ENCODE measurements around the gene ZBTB46.
A peak's percentile ranks its signal among the peaks of the same experiment; 100 is the strongest.
"Not testable (repeated sequence)": the region's sequence is repeated elsewhere in the genome, so short reads cannot be mapped to it uniquely, and the experiment has no call there.

The ZBTB46 gene, protein sequence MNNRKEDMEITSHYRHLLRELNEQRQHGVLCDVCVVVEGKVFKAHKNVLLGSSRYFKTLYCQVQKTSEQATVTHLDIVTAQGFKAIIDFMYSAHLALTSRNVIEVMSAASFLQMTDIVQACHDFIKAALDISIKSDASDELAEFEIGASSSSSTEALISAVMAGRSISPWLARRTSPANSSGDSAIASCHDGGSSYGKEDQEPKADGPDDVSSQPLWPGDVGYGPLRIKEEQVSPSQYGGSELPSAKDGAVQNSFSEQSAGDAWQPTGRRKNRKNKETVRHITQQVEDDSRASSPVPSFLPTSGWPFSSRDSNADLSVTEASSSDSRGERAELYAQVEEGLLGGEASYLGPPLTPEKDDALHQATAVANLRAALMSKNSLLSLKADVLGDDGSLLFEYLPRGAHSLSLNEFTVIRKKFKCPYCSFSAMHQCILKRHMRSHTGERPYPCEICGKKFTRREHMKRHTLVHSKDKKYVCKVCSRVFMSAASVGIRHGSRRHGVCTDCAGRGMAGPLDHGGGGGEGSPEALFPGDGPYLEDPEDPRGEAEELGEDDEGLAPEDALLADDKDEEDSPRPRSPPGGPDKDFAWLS

DNA sequence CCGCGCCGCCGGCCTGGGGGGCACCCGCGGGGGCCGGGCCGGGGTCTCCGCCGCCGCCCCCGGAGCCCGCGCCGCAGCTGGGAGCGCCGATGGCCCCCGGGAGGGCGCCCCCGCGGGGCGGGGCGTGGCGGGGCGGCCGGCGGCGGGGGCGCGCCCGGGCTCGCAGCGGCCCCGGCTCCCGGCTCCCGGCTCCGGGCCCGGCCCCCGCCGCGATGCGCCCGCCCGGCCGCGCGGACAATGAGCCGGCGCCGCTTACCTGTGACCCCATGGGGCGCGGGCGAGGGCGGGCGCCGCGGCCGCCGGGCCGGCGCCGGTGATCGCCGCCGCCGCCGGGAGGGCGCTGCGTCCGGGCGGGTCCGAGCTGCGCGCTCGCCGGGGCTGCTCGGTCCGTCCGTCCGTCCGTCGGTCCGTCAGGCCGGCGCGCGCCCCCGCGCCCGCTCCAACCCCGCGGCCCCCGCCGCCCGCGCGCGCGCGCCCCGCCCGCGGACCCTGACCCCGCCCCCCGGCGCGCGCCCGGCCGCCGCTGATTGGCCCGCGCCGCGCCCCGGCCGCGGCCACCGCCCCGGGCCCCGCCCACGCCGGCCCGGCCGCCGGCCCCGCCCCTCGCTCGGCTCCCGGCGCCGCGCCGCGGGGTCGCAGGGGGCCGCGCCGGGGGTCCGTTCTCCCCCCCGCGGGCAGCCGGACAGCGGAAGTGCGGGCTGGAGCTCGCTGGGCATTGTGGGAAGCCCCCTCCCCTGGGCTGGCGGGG lies at the start of gene ZBTB46:
Gene ZBTB46, minus strand, starts transcription at position 424 of the 748 bp plus-strand sequence. CDS start 40,507 bp downstream, outside the sequence.
- DNase-seq (ENCODE audit: low spot score), result peak; percentile 68

DNA sequence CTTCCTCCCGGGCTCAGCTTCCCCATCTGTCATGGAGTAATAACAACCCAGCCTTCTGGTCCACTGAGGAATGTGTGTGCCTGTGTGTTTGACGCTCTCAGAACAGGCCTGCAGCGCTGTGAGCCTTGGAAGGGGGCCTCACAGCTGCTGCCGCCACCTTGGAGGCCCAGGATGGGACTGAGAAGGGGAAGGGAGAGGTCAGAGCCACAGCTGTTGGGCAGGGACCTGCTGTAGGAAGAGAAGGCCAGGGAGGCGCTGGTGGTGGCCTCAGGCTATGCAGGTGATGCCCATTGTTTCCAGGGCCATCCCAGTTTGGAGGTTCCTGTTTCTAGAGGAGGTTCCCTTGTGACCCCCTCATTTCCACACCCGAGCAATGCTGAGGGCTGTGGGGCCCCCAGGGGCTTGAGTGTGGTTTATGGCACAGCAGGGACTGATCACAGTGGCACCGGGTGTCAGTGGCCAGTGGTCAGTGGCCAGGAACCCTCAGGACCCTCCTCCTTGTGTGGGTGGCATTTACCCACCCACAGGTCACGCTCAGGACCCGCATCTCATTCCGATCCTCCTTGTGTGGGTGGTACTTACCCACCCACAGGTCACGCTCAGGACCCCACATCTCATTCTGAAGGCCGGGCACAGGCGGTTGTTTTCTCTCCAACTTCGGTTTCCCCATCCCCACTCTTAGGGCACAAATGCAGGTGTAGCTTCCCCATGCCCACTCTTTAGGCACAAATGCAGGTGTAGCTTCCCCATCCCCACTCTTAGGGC lies 48.0 kb upstream of the ZBTB46 start:
- DNase-seq (ENCODE audit: low spot score), result no peak

DNA sequence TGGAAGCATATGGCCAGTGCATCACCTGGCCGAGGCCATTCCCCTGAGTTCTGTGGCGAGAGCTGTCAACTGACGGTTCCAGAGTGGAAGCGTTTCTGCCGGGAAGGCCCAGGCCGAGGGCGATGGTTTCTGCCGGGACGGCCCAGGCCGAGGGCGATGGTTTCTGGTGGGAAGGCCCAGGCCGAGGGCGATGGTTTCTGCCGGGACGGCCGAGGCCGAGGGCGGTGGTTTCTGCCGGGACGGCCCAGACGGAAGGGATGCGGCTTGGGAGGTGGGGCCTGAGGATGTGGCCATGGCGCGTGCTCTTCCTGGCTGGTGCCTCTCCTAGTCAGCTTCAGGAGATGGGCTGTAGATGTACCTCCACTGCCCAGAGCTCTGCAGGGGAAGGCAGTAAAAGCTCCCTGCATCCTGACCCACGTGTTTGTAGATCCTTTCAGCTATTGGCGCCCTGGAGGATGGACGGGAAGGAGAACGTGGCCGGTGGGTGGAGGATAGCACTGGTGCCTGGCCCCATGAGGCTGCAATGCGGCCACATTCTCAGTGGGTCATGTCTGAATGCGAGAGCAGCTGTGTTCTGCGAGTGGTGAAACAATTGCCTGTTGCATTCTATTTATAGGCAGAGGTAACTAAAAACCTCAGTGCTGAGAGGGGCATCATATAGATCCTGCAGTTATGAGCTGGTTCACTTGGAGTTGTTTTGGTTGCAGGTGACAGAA lies 46.8 kb upstream of the ZBTB46 start:
- DNase-seq (ENCODE audit: low spot score), result no peak

DNA sequence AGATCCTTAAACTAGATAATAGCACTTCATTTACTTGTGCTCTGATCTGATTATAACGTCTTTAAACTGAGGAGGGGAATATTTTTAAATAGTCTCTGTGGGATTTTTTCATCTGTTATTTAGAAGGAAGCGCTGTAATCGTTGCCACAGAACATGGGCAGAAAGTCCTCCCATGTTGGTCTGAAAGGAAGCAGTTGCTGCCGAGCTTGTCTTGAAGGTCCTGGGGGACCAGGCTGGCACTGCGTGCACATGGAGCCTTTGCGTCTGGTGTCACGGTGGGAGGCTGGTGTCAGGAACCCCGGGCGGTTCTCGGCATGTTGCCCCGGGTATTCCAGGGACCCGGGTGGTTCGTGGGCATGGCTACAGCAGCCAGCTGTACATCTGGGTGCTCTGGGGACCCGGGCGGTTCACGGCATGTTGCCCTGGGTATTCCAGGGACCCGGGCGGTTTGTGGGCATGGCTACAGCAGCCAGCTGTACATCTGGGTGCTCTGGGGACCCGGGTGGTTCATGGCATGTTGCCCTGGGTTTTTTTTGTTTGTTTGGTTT lies 45.5 kb upstream of the ZBTB46 start:
- no peak for DNase-seq (ENCODE audit: low spot score)

DNA sequence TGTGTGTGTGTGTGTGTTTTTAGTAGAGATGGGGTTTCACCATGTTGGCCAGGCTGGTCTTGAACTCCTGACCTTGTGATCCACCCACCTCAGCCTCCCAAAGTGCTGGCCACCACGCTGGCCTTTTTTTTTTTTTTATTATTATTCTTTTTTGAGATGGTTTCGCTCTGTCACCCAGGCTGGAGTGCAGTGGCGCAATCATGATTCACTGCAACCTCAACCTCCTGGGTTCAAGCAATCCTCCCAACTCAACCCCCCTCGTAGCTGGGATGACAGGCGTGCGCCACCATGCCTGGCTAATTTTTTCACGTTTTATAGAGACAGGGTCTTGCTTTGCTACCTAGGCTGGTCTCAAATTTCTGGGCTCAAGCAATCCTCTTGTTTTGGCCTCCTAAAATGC lies 43.2 kb upstream of the ZBTB46 start:
- DNase-seq (ENCODE audit: low spot score), result not testable (repeated sequence)

DNA sequence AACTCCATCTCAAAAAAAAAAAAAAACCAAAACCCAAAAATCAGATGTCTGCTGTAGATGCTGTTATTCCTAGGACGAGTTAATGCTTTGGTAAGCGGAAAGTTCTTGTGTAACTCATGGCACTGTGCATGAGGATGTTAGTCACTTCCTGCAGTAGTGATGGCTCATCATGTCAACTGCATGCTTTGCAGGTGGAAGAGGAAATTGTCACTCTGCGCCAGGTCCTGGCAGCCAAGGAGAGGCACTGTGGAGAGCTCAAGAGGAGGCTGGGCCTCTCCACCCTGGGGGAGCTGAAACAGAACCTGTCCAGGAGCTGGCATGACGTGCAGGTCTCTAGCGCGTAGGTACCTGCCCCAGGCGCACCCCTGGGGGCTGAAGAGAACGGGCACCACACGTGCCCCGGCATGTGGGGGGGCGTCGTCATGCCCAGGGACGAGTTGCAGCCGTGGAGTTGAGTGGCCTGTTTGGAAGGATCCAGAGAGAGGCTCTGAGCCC lies 42.5 kb upstream of the ZBTB46 start:
- peak; percentile 99 for DNase-seq (ENCODE audit: low spot score)

DNA sequence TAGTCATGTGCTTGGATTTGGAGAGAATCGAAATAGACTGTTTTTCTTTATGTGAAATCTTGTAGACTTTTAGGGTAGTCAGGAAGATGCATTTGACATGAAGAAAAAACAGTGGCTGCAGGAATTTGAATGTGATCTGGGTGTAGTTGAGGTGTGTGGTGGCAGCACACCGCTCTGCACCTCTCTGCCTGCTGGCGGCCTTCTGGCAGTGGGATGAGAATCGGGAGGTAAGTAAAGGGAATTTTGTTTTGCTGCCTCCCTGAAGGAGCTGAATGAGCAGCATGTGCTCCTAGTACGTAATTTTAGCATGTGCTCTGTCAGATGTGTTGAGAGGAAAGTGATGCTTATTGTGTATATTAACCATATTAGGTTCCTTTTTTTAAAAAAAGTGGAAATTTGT lies 37.2 kb upstream of the ZBTB46 start:
- DNase-seq (ENCODE audit: low spot score), result no peak

DNA sequence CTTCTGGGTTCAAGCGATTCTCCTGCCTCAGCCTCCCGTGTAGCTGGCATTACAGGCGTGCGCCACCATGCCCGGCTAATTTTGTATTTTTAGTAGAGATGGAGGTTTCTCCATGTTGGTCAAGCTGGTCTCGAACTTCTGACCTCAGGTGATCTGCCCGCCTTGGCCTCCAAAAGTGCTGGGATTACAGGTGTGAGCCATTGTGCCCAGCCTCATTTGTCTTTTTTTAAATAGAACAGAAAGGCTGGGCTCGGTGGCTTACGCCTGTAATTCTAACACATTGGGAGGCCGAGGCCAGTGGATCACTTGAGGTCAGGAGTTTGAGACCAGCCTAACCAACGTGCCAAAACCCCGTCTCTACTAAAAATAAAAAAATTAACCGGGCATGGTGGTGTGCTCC lies 36.0 kb upstream of the ZBTB46 start:
- DNase-seq (ENCODE audit: low spot score), result not testable (repeated sequence)

DNA sequence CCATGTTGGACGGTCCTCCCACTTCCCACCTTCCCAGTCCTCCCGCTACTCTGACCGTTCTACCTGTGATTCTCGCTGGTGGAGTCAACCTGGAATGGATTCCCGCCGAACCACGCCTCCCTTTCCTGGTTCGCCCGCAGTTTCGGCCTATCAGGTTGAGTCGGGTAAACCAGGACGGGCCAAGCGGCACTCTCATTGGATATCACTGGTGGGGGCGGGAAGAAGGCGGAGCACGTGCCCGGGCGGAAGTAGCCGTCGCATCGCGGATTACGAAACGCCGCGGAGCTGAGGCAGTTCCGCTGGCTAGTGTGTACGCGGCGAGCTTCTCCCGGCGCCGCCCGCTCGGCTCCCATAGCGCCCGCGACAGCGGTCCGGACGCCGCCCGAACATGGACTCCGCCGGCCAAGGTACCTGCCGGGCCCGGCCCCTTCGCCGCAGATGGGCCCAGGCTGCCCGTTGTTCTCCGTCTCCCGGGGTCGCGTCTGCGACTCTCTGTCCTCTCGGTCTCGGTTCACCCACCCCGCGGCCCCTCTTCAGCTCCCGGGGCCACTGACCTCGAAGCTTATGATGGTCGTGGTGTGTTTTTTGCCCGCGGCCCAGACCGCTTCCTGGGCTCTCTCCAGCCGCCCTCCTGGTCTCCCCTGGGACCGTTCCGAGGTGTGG lies 34.0 kb upstream of the ZBTB46 start, which contains the start of gene TPD52L2:
Gene TPD52L2, plus strand, starts transcription at position 293 of the 663 bp plus-strand sequence. Its CDS starts 96 bp downstream, at position 389.
- DNase-seq (ENCODE audit: low spot score), result peak; percentile 100

DNA sequence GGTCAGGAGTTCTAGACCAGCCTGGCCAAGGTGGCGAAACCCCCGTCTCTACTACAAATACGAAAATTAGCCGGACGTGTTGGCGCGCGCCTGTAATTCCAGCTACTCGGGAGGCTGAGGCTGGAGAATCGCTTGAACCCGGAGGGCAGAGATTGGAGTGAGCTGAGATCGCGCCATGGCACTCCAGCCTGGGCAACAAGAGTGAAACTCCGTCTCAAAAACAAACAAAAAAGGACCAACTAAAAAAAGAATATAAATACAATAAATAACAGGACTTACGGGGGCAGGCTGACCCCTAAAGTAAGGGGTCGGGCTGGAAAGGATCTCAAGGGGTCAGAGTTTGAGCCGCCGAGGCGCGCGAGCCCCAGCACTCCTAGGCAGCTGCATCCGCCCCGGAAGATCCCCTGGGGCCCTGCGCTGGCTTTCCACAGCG lies 33.5 kb upstream of the ZBTB46 start:
- DNase-seq (ENCODE audit: low spot score), result no peak

DNA sequence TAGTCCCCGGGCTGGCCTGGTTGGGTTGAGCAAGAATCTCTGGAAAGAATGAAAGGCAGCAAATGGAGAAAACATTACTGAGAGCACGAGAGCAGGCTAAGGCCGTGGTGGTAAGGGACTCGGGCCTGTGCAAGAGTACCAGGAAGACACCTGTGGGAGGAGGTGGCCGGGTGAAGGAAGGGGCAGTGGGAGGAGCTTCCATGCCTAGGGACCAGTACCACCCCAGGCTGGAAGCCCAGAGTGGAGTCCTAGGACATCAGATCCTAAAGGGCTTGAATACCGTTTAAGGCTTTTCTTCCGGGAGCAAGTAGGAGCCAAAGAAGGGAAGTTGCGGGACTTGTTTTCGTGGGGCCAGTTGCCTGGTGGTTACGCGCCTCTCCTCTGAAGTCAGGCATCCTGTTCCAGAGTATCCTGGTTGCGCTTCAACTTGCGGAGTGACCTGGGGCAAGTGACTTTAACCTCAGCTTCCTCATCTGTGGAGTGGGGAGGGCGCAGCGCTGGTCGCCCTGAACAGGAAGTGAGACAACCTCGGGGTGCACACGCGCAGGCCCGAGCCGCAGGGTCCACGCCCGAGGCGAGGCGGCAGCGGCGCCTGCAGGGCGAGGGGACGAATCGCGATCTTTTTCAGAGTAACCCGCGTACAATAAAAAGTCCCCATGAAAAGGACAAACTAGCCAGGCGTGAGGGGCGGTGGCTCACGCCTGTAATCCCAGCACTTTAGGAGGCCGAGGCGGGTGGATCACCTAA lies 32.9 kb upstream of the ZBTB46 start:
- DNase-seq (ENCODE audit: low spot score), result peak; percentile 94

DNA sequence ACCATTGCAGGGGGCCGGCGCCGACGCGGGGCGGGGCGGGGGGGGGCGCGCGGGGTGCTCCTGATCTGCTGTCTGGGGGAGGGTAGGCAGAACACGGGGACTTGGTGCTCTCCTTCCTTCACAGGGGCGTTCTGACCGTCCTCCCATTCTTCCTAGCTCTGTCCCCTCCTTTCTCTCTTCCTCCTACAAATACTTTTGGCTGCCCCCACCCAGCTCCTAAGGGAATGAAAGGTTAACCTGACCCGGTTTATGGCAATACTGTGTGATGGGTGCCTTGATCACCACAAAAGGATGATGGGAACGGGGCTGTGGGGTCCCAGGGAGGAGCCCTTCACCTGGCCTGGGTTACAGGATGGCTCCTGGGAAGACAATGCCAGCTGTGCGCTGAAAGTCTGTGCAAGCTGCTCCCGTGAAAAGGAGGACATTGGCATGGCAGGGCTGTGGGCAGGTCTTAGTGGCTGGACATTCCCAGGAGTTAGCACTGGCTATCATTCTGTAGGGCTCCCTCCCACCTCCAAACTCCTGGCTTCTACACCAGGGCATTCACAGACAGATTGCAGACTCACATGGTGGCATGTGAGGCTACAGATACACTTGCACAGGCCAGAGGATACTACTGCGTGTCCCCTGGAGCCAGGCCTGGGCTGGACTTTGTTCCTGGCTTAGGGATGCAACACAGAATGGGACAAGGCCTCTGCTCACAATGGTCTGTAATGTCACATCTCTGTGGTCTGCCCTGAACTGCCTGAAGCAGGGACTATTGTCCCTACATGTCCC lies 32.1 kb upstream of the ZBTB46 start:
- no peak for DNase-seq (ENCODE audit: low spot score)

DNA sequence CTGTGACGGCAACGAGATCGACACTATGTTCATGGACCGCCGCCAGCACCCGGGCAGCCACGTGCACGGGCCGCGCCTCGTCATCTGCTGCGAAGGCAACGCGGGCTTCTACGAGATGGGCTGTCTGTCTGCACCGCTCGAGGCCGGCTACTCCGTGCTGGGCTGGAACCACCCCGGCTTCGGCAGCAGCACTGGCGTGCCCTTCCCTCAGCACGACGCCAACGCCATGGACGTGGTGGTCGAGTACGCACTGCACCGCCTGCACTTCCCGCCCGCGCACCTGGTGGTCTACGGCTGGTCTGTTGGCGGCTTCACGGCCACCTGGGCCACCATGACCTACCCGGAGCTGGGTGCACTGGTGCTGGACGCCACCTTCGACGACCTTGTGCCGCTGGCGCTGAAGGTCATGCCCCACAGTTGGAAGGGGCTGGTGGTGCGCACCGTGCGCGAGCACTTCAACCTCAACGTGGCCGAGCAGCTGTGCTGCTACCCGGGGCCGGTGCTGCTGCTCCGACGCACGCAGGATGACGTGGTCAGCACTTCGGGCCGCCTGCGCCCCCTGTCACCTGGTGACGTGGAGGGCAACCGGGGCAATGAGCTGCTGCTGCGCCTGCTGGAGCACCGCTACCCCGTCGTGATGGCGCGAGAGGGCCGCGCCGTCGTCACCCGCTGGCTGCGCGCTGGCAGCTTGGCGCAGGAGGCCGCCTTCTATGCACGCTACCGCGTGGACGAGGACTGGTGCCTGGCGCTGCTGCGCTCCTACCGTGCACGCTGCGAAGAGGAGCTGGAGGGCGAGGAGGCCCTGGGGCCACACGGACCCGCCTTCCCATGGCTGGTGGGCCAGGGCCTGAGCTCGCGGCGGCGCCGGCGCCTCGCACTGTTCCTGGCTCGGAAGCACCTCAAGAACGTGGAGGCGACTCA lies 31.2 kb upstream of the ZBTB46 start:
- no peak for DNase-seq (ENCODE audit: low spot score)

DNA sequence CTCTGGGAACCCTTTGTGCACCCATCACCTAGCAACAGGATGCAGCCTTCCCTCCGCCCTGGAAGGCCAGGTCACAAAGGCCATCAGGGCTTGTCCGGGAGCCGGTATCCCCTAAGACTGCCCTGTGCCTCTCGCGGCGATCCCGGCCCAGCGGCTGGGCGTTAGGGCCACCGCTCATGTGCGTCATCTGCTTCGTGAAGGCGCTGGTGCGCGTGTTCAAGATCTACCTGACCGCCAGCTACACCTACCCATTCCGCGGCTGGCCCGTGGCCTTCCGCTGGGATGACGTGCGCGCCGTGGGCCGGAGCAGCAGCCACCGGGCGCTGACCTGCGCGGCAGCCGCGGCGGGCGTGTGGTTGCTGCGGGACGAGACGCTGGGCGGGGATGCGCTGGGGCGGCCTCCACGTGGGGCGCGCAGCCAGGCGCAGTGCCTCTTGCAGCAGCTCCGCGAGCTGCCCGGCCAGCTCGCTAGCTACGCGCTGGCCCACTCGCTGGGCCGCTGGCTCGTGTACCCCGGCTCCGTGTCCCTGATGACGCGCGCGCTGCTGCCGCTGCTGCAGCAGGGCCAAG lies 30.4 kb upstream of the ZBTB46 start, which contains the start of gene ABHD16B:
Gene ABHD16B, plus strand, starts transcription at position 134 of the 570 bp plus-strand sequence. Its CDS starts 43 bp downstream, at position 177.
- DNase-seq (ENCODE audit: low spot score), result no peak

DNA sequence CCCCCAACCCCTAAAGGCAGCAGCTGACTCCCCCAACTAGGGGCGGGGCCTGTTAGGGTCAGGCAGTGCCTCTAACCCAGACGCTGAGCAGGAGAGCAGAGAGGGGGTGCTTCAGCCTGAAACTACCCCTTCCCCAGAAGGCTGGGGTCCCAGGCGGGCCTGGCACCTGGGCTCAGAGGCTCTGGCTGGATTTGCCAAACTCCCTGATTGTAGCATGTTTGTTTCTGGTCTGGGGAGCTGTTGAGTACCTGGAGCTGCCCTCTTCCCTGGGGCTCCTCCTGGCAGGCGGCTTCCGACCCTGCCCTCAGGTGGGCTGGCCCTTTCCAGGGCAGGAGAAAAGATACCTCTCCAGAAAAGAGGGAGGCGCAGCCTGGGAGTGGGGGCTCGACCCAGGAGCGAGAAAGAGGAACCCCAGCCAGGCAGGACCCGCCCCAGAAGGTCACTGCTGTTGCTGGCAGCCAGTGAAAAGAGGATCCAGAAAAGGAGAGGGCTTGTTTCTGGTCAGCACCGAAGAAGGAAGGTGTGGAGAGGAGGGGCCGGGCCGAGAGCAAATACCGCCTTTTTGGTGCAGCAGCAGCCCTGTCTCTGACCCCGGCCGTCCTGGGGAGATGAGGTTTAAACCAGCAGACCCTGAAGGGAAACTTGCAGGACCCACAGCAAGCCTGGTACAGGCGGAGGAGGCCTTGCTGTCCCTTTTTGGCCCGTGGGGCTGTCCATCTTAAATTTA lies 29.4 kb upstream of the ZBTB46 start:
- no peak for DNase-seq (ENCODE audit: low spot score)

DNA sequence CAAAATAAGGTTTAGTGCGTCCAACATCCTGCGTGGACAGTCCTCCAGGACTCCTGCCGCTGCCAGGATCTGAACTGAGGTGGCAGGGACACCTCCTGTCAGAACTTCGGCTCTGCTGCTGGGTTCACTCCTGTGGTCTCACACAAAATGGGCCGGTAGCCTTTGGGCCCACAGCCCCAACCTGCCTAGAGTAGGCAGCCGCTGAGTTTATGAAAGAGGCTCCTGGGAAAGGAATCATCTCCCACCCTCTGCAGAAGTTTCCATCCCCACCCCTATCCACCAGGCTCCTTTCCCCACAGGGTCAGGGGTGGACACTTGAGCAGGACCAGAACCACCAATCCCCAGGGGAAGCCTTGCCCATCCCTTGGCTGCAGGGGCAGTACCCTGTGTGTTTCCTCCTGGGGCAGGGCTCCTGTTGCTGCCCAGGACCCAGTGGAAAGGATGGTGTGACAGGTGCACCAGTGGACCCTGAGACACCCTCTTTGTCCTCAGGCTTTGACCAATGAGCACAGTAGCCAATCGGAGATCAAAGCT lies 28.2 kb upstream of the ZBTB46 start:
- DNase-seq (ENCODE audit: low spot score), result no peak

Measured in RKO (cell line).